OCI-LY3 (cell line): Measurements from ENCODE around the gene P2RX2.

ENCODE experiments used
- EZH2phosphoT487 ChIP-seq: fragments of 200-600 bp; shearing (Covaris generic); IDR thresholded peaks from 2 replicates; pipeline ENCODE4 v1.6.1; 2018; ENCODE audit warnings: antibody characterized with exemption, mixed run types, low read depth
- TF ChIP-seq, protein P1 (sequence below): fragments of 200-600, 300-600 bp; sonication (generic); IDR thresholded peaks from 2 replicates; pipeline ENCODE4 v1.5.1; 2014; ENCODE audit warnings: antibody characterized with exemption, low read length, low read depth

- TF ChIP-seq, protein P1, sequence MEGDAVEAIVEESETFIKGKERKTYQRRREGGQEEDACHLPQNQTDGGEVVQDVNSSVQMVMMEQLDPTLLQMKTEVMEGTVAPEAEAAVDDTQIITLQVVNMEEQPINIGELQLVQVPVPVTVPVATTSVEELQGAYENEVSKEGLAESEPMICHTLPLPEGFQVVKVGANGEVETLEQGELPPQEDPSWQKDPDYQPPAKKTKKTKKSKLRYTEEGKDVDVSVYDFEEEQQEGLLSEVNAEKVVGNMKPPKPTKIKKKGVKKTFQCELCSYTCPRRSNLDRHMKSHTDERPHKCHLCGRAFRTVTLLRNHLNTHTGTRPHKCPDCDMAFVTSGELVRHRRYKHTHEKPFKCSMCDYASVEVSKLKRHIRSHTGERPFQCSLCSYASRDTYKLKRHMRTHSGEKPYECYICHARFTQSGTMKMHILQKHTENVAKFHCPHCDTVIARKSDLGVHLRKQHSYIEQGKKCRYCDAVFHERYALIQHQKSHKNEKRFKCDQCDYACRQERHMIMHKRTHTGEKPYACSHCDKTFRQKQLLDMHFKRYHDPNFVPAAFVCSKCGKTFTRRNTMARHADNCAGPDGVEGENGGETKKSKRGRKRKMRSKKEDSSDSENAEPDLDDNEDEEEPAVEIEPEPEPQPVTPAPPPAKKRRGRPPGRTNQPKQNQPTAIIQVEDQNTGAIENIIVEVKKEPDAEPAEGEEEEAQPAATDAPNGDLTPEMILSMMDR = no peak
- TF ChIP-seq EZH2phosphoT487 = no peak
These were observed 42.4 kb downstream of the P2RX2 start for GRCh38 chr12:132660996-132661395.
